MM.1S (cell line): ENCODE data around the gene WDR90.

ENCODE experiments used
- CTCF ChIP-seq: fragments of 300-600 bp; sonication (generic); IDR thresholded peaks from 2 replicates; pipeline ENCODE4 v1.5.1; 2016; ENCODE audit warnings: antibody characterized with exemption, low read length, mixed read lengths
- EZH2 ChIP-seq: fragments of 300-600 bp; sonication (generic); optimal IDR thresholded peaks from 2 replicates; pipeline ENCODE3; 2017; ENCODE audit warnings: low read depth, mild to moderate bottlenecking, antibody characterized with exemption, low read length, mixed read lengths
- EZH2phosphoT487 ChIP-seq: fragments of 300-600 bp; sonication (generic); IDR thresholded peaks from 2 replicates; pipeline ENCODE4 v1.6.1; 2018; ENCODE audit warnings: antibody characterized with exemption, low read length

- no peak for TF ChIP-seq CTCF
- no peak for TF ChIP-seq EZH2phosphoT487
- no peak for TF ChIP-seq EZH2
These were observed 22.4 kb downstream of the WDR90 start for GRCh38 chr16:671353-672131.
